ENCODE measurements around the gene AFDN. TPM values are rescaled to one million over a fixed set of nuclear protein-coding genes. Genes with fewer than 3 reads are reported as not detected.
A peak's percentile ranks its signal among the peaks of the same experiment; 100 is the strongest.

Gene AFDN
- total and polyA plus RNA-seq, 2 donors (not counting 1 experiment from before 2014, with no cell fraction given), result 21.0 to 57.1 TPM

GRCh38 chr6:168015482-168016175 lies 188.9 kb downstream of the AFDN start:
- Histone ChIP-seq H3K9me3 (ENCODE audit: control insufficient read depth, insufficient read depth, low read depth, low read length) (no peaks in the 10 kb centered on the region), H3K4me2 (ENCODE audit: extremely low read depth, insufficient read depth, low read length) (no peak overlapping the region), H3K27me3 (ENCODE audit: control insufficient read depth, insufficient read depth, low read length) (peaks cover 7% of the 10 kb centered on the region), H3K9ac (ENCODE audit: insufficient read depth, low read length) (no peak overlapping the region), H3K36me3 (ENCODE audit: control insufficient read depth, insufficient read depth, low read length) (no peaks in the 10 kb centered on the region), H3K4me1 (ENCODE audit: control insufficient read depth, extremely low read depth, insufficient read depth, low read length) (no peaks in the 10 kb centered on the region), H4K20me1 (ENCODE audit: control insufficient read depth, extremely low read depth, insufficient read depth, low read length) (no peaks in the 10 kb centered on the region), H3K4me3 (replicated peaks in 1 of 4; ENCODE audit: control extremely low read depth in 1 of 4, insufficient read depth in 1 of 4, low read depth in 3 of 4, low read length in 4 of 4) (no peak overlapping the region), H3K27ac (ENCODE audit: insufficient read depth, low read length) (no peak overlapping the region), H3K79me2 (ENCODE audit: control insufficient read depth, insufficient read depth, low read length) (no peaks in the 10 kb centered on the region), H2AFZ (ENCODE audit: low read length) (no peak overlapping the region)
- no peak for DNase-seq (ENCODE audit: low read depth in 2 of 2)
- TF ChIP-seq, protein P1, sequence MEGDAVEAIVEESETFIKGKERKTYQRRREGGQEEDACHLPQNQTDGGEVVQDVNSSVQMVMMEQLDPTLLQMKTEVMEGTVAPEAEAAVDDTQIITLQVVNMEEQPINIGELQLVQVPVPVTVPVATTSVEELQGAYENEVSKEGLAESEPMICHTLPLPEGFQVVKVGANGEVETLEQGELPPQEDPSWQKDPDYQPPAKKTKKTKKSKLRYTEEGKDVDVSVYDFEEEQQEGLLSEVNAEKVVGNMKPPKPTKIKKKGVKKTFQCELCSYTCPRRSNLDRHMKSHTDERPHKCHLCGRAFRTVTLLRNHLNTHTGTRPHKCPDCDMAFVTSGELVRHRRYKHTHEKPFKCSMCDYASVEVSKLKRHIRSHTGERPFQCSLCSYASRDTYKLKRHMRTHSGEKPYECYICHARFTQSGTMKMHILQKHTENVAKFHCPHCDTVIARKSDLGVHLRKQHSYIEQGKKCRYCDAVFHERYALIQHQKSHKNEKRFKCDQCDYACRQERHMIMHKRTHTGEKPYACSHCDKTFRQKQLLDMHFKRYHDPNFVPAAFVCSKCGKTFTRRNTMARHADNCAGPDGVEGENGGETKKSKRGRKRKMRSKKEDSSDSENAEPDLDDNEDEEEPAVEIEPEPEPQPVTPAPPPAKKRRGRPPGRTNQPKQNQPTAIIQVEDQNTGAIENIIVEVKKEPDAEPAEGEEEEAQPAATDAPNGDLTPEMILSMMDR (conservative IDR thresholded peaks at IDR 0.05 in 1 of 2, IDR thresholded peaks at IDR 0.05 in 1 of 2; ENCODE audit: low read depth in 1 of 2, low read length in 2 of 2), result no peak
- TF ChIP-seq EZH2 (IDR thresholded peaks at IDR 0.05; ENCODE audit: low read length, missing control alignments), result peak; percentile 24

DNA sequence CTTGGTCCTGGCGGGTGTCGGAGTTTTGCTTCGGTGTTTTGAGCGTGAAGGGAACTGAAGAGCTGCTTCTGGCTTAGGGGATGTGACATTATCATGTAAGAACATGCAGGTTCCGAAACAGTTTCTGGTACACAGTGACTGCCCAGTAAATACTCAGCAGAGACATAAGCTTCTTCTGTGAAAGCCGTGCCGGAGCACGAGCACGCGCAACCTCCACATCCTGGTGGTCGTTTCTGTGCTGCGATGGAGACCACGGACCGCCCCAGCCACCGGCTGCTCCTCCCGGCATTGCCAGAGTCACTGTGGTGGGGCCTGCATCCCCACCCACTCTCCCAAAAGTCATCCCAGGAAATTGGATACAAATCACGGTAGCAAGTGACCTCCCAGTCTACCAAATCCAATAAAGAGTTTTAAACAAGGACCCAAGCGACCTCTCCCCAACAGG lies 189.5 kb downstream of the AFDN start:
- no peak overlapping the region for H2AFZ ChIP-seq (ENCODE audit: low read length)
- H4K20me1 ChIP-seq (ENCODE audit: control insufficient read depth, extremely low read depth, insufficient read depth, low read length), result no peaks in the 10 kb centered on the region
- peaks cover 7% of the 10 kb centered on the region for H3K27me3 ChIP-seq (ENCODE audit: control insufficient read depth, insufficient read depth, low read length)
- H3K27ac ChIP-seq (ENCODE audit: insufficient read depth, low read length), result no peak overlapping the region
- H3K4me2 ChIP-seq (ENCODE audit: extremely low read depth, insufficient read depth, low read length), result no peak overlapping the region
- H3K9ac ChIP-seq (ENCODE audit: insufficient read depth, low read length), result no peak overlapping the region
- TF ChIP-seq, protein P1 (conservative IDR thresholded peaks at IDR 0.05 in 1 of 2, IDR thresholded peaks at IDR 0.05 in 1 of 2; ENCODE audit: low read depth in 1 of 2, low read length in 2 of 2), result no peak
- no peak for TF ChIP-seq EZH2 (IDR thresholded peaks at IDR 0.05; ENCODE audit: low read length, missing control alignments)
- no peaks in the 10 kb centered on the region for H3K36me3 ChIP-seq (ENCODE audit: control insufficient read depth, insufficient read depth, low read length)
- no peaks in the 10 kb centered on the region for H3K4me1 ChIP-seq (ENCODE audit: control insufficient read depth, extremely low read depth, insufficient read depth, low read length)
- H3K4me3 ChIP-seq (replicated peaks in 1 of 4; ENCODE audit: control extremely low read depth in 1 of 4, insufficient read depth in 1 of 4, low read depth in 3 of 4, low read length in 4 of 4), result no peak overlapping the region
- H3K79me2 ChIP-seq (ENCODE audit: control insufficient read depth, insufficient read depth, low read length), result no peaks in the 10 kb centered on the region
- no peaks in the 10 kb centered on the region for H3K9me3 ChIP-seq (ENCODE audit: control insufficient read depth, insufficient read depth, low read depth, low read length)
- no peak for DNase-seq (ENCODE audit: low read depth in 2 of 2)

GRCh38 chr6:168016721-168017525 lies 190.2 kb downstream of the AFDN start:
- TF ChIP-seq EZH2 (IDR thresholded peaks at IDR 0.05; ENCODE audit: low read length, missing control alignments), result no peak
- TF ChIP-seq, protein P1 (conservative IDR thresholded peaks at IDR 0.05 in 1 of 2, IDR thresholded peaks at IDR 0.05 in 1 of 2; ENCODE audit: low read depth in 1 of 2, low read length in 2 of 2), result no peak
- Histone ChIP-seq H4K20me1 (ENCODE audit: control insufficient read depth, extremely low read depth, insufficient read depth, low read length) (no peaks in the 10 kb centered on the region), H3K27ac (ENCODE audit: insufficient read depth, low read length) (no peak overlapping the region), H3K36me3 (ENCODE audit: control insufficient read depth, insufficient read depth, low read length) (no peaks in the 10 kb centered on the region), H3K9ac (ENCODE audit: insufficient read depth, low read length) (no peak overlapping the region), H3K4me2 (ENCODE audit: extremely low read depth, insufficient read depth, low read length) (no peak overlapping the region), H3K79me2 (ENCODE audit: control insufficient read depth, insufficient read depth, low read length) (no peaks in the 10 kb centered on the region), H3K4me3 (replicated peaks in 1 of 4; ENCODE audit: control extremely low read depth in 1 of 4, insufficient read depth in 1 of 4, low read depth in 3 of 4, low read length in 4 of 4) (no peak overlapping the region), H3K4me1 (ENCODE audit: control insufficient read depth, extremely low read depth, insufficient read depth, low read length) (no peaks in the 10 kb centered on the region), H2AFZ (ENCODE audit: low read length) (no peak overlapping the region), H3K27me3 (ENCODE audit: control insufficient read depth, insufficient read depth, low read length) (peaks cover 7% of the 10 kb centered on the region), H3K9me3 (ENCODE audit: control insufficient read depth, insufficient read depth, low read depth, low read length) (no peaks in the 10 kb centered on the region)
- DNase-seq (ENCODE audit: low read depth in 2 of 2), result peak; percentile 35 to 39
